A549 (cell line): ENCODE measurements around the gene SLC25A40. TPM values are rescaled to one million over a fixed set of nuclear protein-coding genes. Genes with fewer than 3 reads are reported as not detected.

Source experiments
- ATAC-seq, 2 experiments: fragments of 200-7000 bp in 1 of 2; fragments of >200 bp in 1 of 2; cut with Nextera tagmentation in 1 of 2; cut with Tn5 transposase in 1 of 2; 3 replicates each; pipeline versions ENCODE4 v1.8.0 to v1.9.1; 2018 to 2020; ENCODE audit warnings: mild to moderate bottlenecking in 1 of 2, moderate library complexity in 1 of 2
- CTCF ChIA-PET: fragments of 300-600 bp; sonication (Branson Sonifier 250); formaldehyde crosslinking; extraction: SDS; loops from one replicate; lab custom pipeline; 2021; ENCODE audit warnings: antibody characterized with exemption, inconsistent platforms; lab: Yijun Ruan, JAX
- POLR2A ChIA-PET: fragments of 350-600 bp; formaldehyde crosslinking; extraction: SDS; loops from one replicate; lab custom pipeline; 2021; ENCODE audit warnings: antibody characterized with exemption, inconsistent platforms; lab: Yijun Ruan, JAX
- DNase-seq, 2 experiments: peaks; one replicate each; pipeline versions ENCODE4 v3.0.0 to v3.0.0-alpha.2; 2011 to 2016; ENCODE audit warnings: low read depth in 1 of 2, low spot score in 1 of 2
- FAIRE-seq: peaks from 2 replicates; lab custom pipeline; 2011; peaks lifted over from hg19 to GRCh38; lab: Jason Lieb, UNC
- H3K27ac ChIP-seq, 2 experiments: fragments of >200 bp; sonication (Bioruptor Twin); formaldehyde crosslinking; 3 replicates each; pipeline ENCODE4 v1.5.1; 2016 to 2017
- H3K4me1 ChIP-seq: fragments of >200 bp; sonication (Bioruptor Twin); formaldehyde crosslinking; 3 replicates; pipeline ENCODE4 v1.6.1; 2016
- H3K4me2 ChIP-seq: fragments of >200 bp; sonication (Bioruptor Twin); formaldehyde crosslinking; 3 replicates; pipeline ENCODE4 v1.6.1; 2016
- H3K4me3 ChIP-seq: fragments of >200 bp; sonication (Bioruptor Twin); formaldehyde crosslinking; 3 replicates; pipeline ENCODE4 v1.5.1; 2016
- H3K9me3 ChIP-seq: fragments of >200 bp; sonication (Bioruptor Twin); formaldehyde crosslinking; 3 replicates; pipeline ENCODE4 v1.6.1; 2016
- BHLHE40 ChIP-seq: IDR thresholded peaks from 2 replicates; pipeline ENCODE4 v1.6.1; 2012; ENCODE audit warnings: low read depth, low read length, inconsistent platforms
- CHD4 ChIP-seq: fragments of 200-600 bp; sonication (generic); IDR thresholded peaks from 2 replicates; pipeline ENCODE4 v1.6.1; 2016; ENCODE audit warnings: antibody characterized with exemption, mild to moderate bottlenecking, borderline replicate concordance
- EHMT2 ChIP-seq: fragments of 200-600 bp; sonication (generic); IDR thresholded peaks from 2 replicates; pipeline ENCODE4 v1.6.1; 2016; ENCODE audit warnings: antibody characterized with exemption, low read depth, mild to moderate bottlenecking, moderate library complexity
- EP300 ChIP-seq, 2 experiments: fragments of >200 bp; sonication (Bioruptor Twin); formaldehyde crosslinking; IDR thresholded peaks; 2 replicates in 1 of 2; 3 replicates in 1 of 2; pipeline ENCODE4 v1.6.1; 2016 to 2017
- FOXS1 ChIP-seq: fragments of 250-450 bp; sonication (Bioruptor Pico); IDR thresholded peaks from 2 replicates; pipeline ENCODE4 v1.5.0; 2020; ENCODE audit warnings: mild to moderate bottlenecking, moderate library complexity
- HDAC2 ChIP-seq: fragments of 200-600 bp; sonication (generic); IDR thresholded peaks from 2 replicates; pipeline ENCODE4 v1.6.1; 2016
- HMGXB4 ChIP-seq: fragments of 250-450 bp; sonication (Bioruptor Pico); IDR thresholded peaks from 2 replicates; pipeline ENCODE4 v1.5.0; 2021; ENCODE audit warnings: mild to moderate bottlenecking, moderate library complexity, borderline replicate concordance
- HOXA7 ChIP-seq: fragments of 250-450 bp; sonication (Bioruptor Pico); IDR thresholded peaks from 2 replicates; pipeline ENCODE4 v1.5.0; 2020; ENCODE audit warnings: mild to moderate bottlenecking, moderate library complexity
- HOXB13 ChIP-seq: fragments of 250-450 bp; sonication (Bioruptor Pico); IDR thresholded peaks from 2 replicates; pipeline ENCODE4 v1.5.0; 2020; ENCODE audit warnings: low read depth, mild to moderate bottlenecking, moderate library complexity
- JUN ChIP-seq, 2 experiments: fragments of >200 bp; sonication (Bioruptor Twin); formaldehyde crosslinking; IDR thresholded peaks; 2 replicates in 1 of 2; 3 replicates in 1 of 2; pipeline ENCODE4 v1.6.1; 2016 to 2017
- KDM1A ChIP-seq: fragments of 200-600 bp; sonication (generic); IDR thresholded peaks from 2 replicates; pipeline ENCODE4 v1.6.1; 2016; ENCODE audit warnings: low read depth, mild to moderate bottlenecking
- KDM5A ChIP-seq: fragments of 200-600 bp; sonication (generic); IDR thresholded peaks from 2 replicates; pipeline ENCODE4 v1.6.1; 2016; ENCODE audit warnings: antibody characterized with exemption, mild to moderate bottlenecking
- MAFK ChIP-seq: fragments of 450-650 bp; IDR thresholded peaks from 2 replicates; pipeline ENCODE4 v1.6.1; 2014; ENCODE audit not compliant: partially characterized antibody
- NFE2L2 ChIP-seq: fragments of 150-350 bp; conservative IDR thresholded peaks from 2 replicates; pipeline ENCODE4 v1.6.1; 2014; ENCODE audit warnings: low read length
- PBX3 ChIP-seq: IDR thresholded peaks from 2 replicates; pipeline ENCODE4 v1.6.1; 2012
- PHF8 ChIP-seq: fragments of 200-600 bp; sonication (generic); IDR thresholded peaks from 2 replicates; pipeline ENCODE4 v1.6.1; 2016; ENCODE audit warnings: low read depth, mild to moderate bottlenecking, antibody characterized with exemption, moderate library complexity, borderline replicate concordance
- RFX5 ChIP-seq: fragments of 450-650 bp; IDR thresholded peaks from 2 replicates; pipeline ENCODE4 v1.7.1; 2014; ENCODE audit warnings: antibody characterized with exemption, mild to moderate bottlenecking, moderate library complexity
- SMC3 ChIP-seq: fragments of >200 bp; sonication (Bioruptor Twin); formaldehyde crosslinking; IDR thresholded peaks from 3 replicates; pipeline ENCODE4 v1.6.1; 2018; ENCODE audit warnings: inconsistent platforms
- SREBF2 ChIP-seq: fragments of 450-650 bp; IDR thresholded peaks from 2 replicates; pipeline ENCODE4 v1.6.1; 2014; ENCODE audit warnings: mild to moderate bottlenecking, moderate library complexity
- ZFP36 ChIP-seq: fragments of 450-650 bp; IDR thresholded peaks from 2 replicates; pipeline ENCODE4 v1.6.1; 2014; ENCODE audit warnings: borderline replicate concordance; ENCODE audit not compliant: partially characterized antibody
- ZSCAN20 ChIP-seq: fragments of 250-450 bp; sonication (Bioruptor Pico); IDR thresholded peaks from 2 replicates; pipeline ENCODE4 v1.8.0; 2022; ENCODE audit warnings: mild to moderate bottlenecking, moderate library complexity
- WGBS: methylation state at CpG from one replicate; pipeline ENCODE4 v1.1.6; 2017; ENCODE audit errors: missing lambda C conversion rate; 5-methylcytosine and 5-hydroxymethylcytosine counted together
- polyA plus RNA-seq, 4 experiments: library from polyadenylated mRNA; depleted of rRNA in 3 of 4; stranded (reverse); fragments of >200 nt; fragmentation: RNase III in 1 of 4; extraction: RNeasy Plus Mini Kit Qiagen cat#74134 plus additional on column Dnase treatment in 1 of 4; gene quantifications; 2 replicates in 3 of 4; 3 replicates in 1 of 4; pipeline ENCODE4 v1.2.3, GENCODE V29; 2011 to 2017
- TF ChIP-seq, protein P1 (sequence below): fragments of >200 bp; sonication (Bioruptor Twin); formaldehyde crosslinking; IDR thresholded peaks from 3 replicates; pipeline ENCODE4 v1.6.1; 2016
- TF ChIP-seq, protein P2 (sequence below): fragments of >200 bp; sonication (Bioruptor Twin); formaldehyde crosslinking; IDR thresholded peaks from 3 replicates; pipeline ENCODE4 v1.5.1; 2016
- TF ChIP-seq, protein P3 (sequence below): fragments of 200-600 bp; sonication (generic); IDR thresholded peaks from 2 replicates; pipeline ENCODE4 v1.6.1; 2016; ENCODE audit warnings: antibody characterized with exemption, mild to moderate bottlenecking, moderate library complexity
- TF ChIP-seq, protein P4 (sequence below): fragments of 250-450 bp; sonication (Bioruptor Pico); IDR thresholded peaks from 2 replicates; pipeline ENCODE4 v1.5.0; 2020; ENCODE audit warnings: low read depth, mild to moderate bottlenecking, moderate library complexity

The SLC25A40 gene
- polyA plus RNA-seq, 2 of the 4 experiments (the other 2 are of a cell fraction): 11.8 to 22.0 TPM

DNA sequence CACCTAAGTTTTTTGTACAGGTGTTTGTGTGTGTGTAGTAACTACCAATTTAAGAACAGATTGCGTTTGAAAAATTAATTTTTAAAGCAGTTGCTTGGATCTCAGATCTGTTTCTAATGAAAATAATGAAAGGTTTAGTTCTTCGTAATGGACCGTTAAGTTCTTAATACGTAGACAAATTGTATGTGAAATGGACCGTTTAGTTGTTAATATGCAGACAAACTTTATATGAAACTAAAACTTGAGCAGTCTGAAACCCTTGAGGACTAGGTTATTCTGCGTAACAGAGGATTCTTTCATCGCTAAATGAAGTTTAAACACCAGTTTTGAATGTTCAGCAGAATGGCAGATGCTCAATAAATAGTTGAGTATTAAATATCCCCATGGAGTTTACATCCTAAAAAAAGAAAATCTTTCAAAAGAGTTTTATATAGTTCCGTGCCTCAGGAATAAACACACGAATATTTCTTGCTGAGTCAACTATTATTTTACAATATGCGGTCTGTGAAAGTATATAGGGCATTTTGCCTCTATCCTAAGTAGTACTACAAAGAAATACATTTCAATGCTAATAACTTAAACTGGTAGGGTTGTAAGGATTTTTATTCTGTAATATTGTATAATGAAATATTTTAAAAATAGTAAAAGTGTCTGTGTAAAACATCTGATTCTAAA, 1.3 kb upstream of the SLC25A40 start:
- H3K27ac ChIP-seq: peak overlapping the region; percentile 92 to 93
- H3K9me3 ChIP-seq: no peaks in the 10 kb centered on the region
- peak overlapping the region; percentile 82 for H3K4me2 ChIP-seq
- FAIRE-seq (no peak), ATAC-seq (no peak), DNase-seq (no peak)
- CTCF ChIA-PET: interaction anchor here (1.1 to 1.7 kb wide), 3 partner anchors 9 to 80 kb away, joined by 3 to 8 read pairs (median 3); no protein-coding TSS in a partner anchor
- POLR2A ChIA-PET: interaction anchor here (0.6 kb wide), 1 partner anchor 78 kb away, joined by 8 read pairs; no protein-coding TSS in a partner anchor
- WGBS: 4% methylated on average over 10 of the region's 10 CpGs
- TF ChIP-seq HOXB13 (CRISPR knock-in tag) (no peak), NFE2L2 (no peak), FOXS1 (CRISPR knock-in tag) (no peak), MAFK (peak; percentile 95), JUN (IDR thresholded peaks at IDR 0.05) (0 out of 5 replicates have a peak, but pooled peaks of 1 of the 2 experiments have one; percentile 14)
- peaks cover 20% of the 10 kb centered on the region for H3K4me1 ChIP-seq
- peak overlapping the region; percentile 94 for H3K4me3 ChIP-seq

DNA sequence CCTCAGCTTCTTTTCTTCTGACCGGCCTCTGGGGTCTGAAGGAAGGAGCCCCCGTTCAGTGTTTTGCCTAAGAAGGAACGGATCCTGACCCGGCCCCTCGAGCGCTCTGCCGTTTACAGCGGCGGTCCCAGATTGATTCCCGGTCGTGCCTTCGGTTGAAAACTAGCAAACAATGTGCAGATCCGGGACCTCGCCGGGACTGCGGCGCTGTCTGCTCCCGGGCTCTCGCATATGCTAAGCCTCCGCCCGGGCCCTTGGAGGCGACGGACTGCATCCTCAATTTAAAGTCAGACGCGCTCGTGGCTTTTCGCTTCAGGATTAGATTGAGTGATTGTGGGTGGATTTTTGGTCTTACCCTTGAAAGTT, 692 bp upstream of the SLC25A40 start:
- 0 out of 3 replicates have a peak, but pooled peaks cover 4% of the 10 kb centered on the region for H3K9me3 ChIP-seq
- POLR2A ChIA-PET: interaction anchor here (0.6 kb wide), 1 partner anchor 77 kb away, joined by 8 read pairs; no protein-coding TSS in a partner anchor
- H3K4me3 ChIP-seq: peak overlapping the region; percentile 94
- FAIRE-seq (no peak), ATAC-seq (peak; percentile 61 to 68), DNase-seq (peak; percentile 33 to 62)
- WGBS: 2% methylated on average over 24 of the region's 27 CpGs
- H3K27ac ChIP-seq: peak overlapping the region; percentile 92 to 93
- H3K4me2 ChIP-seq: peak overlapping the region; percentile 82
- CTCF ChIA-PET: interaction anchor here (0.6 kb wide), 1 partner anchor 664 kb away, joined by 3 read pairs; no protein-coding TSS in a partner anchor
- H3K4me1 ChIP-seq: peaks cover 20% of the 10 kb centered on the region
- TF ChIP-seq ZSCAN20 (no peak), EHMT2 (no peak), SMC3 (no peak), HMGXB4 (CRISPR knock-in tag) (no peak), BHLHE40 (no peak), KDM5A (0 out of 2 replicates have a peak, but pooled peaks have one; percentile 15), PHF8 (0 out of 2 replicates have a peak, but pooled peaks have one; percentile 30), RFX5 (no peak), SREBF2 (no peak), CHD4 (no peak), HOXA7 (CRISPR knock-in tag) (no peak), PBX3 (no peak), HOXB13 (CRISPR knock-in tag) (no peak), KDM1A (no peak), HDAC2 (no peak), ZFP36 (no peak), JUN (IDR thresholded peaks at IDR 0.05) (0 out of 5 replicates have a peak, but pooled peaks of 1 of the 2 experiments have one; percentile 4), EP300 (IDR thresholded peaks at IDR 0.05) (no peak)
- TF ChIP-seq, protein P1, sequence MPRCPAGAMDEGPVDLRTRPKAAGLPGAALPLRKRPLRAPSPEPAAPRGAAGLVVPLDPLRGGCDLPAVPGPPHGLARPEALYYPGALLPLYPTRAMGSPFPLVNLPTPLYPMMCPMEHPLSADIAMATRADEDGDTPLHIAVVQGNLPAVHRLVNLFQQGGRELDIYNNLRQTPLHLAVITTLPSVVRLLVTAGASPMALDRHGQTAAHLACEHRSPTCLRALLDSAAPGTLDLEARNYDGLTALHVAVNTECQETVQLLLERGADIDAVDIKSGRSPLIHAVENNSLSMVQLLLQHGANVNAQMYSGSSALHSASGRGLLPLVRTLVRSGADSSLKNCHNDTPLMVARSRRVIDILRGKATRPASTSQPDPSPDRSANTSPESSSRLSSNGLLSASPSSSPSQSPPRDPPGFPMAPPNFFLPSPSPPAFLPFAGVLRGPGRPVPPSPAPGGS: no peak
- TF ChIP-seq, protein P2, sequence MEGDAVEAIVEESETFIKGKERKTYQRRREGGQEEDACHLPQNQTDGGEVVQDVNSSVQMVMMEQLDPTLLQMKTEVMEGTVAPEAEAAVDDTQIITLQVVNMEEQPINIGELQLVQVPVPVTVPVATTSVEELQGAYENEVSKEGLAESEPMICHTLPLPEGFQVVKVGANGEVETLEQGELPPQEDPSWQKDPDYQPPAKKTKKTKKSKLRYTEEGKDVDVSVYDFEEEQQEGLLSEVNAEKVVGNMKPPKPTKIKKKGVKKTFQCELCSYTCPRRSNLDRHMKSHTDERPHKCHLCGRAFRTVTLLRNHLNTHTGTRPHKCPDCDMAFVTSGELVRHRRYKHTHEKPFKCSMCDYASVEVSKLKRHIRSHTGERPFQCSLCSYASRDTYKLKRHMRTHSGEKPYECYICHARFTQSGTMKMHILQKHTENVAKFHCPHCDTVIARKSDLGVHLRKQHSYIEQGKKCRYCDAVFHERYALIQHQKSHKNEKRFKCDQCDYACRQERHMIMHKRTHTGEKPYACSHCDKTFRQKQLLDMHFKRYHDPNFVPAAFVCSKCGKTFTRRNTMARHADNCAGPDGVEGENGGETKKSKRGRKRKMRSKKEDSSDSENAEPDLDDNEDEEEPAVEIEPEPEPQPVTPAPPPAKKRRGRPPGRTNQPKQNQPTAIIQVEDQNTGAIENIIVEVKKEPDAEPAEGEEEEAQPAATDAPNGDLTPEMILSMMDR: no peak; the same call in 2 of the 3 replicates
- TF ChIP-seq, protein P3, sequence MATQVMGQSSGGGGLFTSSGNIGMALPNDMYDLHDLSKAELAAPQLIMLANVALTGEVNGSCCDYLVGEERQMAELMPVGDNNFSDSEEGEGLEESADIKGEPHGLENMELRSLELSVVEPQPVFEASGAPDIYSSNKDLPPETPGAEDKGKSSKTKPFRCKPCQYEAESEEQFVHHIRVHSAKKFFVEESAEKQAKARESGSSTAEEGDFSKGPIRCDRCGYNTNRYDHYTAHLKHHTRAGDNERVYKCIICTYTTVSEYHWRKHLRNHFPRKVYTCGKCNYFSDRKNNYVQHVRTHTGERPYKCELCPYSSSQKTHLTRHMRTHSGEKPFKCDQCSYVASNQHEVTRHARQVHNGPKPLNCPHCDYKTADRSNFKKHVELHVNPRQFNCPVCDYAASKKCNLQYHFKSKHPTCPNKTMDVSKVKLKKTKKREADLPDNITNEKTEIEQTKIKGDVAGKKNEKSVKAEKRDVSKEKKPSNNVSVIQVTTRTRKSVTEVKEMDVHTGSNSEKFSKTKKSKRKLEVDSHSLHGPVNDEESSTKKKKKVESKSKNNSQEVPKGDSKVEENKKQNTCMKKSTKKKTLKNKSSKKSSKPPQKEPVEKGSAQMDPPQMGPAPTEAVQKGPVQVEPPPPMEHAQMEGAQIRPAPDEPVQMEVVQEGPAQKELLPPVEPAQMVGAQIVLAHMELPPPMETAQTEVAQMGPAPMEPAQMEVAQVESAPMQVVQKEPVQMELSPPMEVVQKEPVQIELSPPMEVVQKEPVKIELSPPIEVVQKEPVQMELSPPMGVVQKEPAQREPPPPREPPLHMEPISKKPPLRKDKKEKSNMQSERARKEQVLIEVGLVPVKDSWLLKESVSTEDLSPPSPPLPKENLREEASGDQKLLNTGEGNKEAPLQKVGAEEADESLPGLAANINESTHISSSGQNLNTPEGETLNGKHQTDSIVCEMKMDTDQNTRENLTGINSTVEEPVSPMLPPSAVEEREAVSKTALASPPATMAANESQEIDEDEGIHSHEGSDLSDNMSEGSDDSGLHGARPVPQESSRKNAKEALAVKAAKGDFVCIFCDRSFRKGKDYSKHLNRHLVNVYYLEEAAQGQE: no peak
- TF ChIP-seq, protein P4, sequence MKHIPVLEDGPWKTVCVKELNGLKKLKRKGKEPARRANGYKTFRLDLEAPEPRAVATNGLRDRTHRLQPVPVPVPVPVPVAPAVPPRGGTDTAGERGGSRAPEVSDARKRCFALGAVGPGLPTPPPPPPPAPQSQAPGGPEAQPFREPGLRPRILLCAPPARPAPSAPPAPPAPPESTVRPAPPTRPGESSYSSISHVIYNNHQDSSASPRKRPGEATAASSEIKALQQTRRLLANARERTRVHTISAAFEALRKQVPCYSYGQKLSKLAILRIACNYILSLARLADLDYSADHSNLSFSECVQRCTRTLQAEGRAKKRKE: no peak
